Middle frontal gyrus (tissue), 1 donor: Measurements from ENCODE around the gene RAB11A.
"Not testable (repeated sequence)": the region's sequence is repeated elsewhere in the genome, so short reads cannot be mapped to it uniquely, and the experiment has no call there.

Experiments
- DNase-seq: peaks from one replicate; pipeline ENCODE4 v3.0.0-alpha.2; 2015; ENCODE audit warnings: low spot score; ENCODE audit errors: extremely low spot score

Gene RAB11A

DNA sequence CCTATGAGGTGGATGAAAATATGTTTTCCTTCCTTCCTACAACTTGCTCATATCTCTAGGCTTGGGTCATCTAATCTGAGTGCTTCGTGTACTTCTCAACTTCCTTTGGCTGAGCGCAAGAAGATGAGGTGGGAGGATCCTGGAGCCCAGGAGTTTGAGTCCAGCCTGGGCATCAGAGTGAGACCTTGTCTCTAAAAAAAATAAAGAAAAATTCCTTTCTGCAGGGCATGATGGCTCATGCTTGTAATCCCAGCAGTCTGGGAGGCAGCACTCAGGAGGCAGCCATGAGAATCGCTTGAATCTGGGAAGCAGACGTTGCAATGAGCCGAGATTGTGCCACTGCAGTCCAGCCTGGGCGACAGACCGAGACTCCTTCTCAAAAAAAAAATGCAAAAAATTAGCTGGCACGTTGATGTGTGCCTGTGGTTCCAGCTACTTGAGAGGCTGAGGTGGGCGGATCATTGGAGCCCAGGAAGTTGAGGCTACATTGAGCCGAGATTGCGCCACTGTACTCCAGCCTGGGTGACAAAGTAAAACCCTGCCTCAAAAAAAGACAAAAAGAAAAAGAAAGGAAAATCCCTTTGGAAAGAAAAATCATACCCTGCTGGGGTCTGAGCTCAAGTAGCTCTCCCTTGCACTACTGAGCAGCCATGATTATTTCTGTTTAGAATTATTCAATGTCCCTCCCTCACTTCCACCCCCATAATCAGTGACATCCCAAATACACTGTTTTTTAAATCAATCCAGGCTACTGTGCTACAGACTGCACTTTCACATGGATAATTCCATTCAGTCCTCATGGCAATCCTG, 28.0 kb upstream of the RAB11A start:
- DNase-seq, result no peak

DNA sequence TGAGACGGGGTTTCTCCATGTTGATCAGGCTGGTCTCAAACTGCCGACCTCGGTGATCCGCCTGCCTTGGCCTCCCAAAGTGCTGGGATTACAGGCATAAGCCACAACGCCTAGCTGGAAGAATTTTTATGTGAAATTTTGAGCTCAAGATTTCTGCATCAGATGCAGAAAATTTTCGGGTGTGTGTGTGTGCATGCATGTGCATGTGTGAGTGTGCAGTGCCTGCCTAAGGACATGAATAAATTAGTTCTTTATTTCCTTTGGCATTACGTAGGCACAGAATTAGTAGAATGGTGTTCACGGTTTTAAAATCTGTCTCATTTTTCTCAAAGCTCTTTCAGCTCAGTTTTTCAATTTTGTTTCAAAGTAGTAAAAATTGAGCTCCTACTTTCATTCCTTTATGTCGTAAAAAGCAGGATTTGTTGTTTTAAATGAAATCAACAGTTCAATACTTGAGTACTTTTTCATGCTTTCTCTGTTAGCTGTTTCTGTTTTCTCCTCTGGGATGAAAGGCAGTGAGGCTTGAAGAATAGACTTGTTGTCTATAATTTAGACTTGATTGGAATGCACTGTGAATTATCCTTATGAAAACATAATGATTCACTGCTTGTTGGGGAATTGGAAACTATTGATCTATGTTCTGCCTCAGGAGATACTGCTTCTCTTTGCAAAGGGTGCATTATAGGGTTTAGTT, 23.3 kb upstream of the RAB11A start:
- DNase-seq, result no peak

DNA sequence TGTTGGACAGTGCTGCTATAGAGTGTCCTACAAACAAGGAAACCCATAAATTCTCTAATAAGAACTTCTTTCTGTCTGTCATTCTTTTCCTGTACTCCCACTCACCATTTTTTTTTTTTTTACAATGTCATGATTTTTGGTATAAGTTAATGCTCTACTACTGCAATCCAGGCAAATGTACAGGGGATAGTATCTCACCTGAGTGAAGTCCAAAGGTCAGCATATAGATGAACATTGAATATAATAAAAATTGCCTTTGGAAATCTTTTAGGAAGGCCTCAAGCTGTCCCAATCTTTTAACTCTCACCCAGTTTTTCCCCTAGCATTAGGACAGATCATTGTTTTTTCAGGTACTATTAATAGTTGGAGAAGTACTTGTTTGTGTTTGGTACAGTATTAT, 21.3 kb upstream of the RAB11A start:
- no peak for DNase-seq

- no peak for DNase-seq
These were observed 17.3 kb upstream of the RAB11A start for GRCh38 chr15:65851981-65852380.

GRCh38 chr15:65856821-65857455, 12.4 kb upstream of the RAB11A start:
- no peak for DNase-seq

DNA sequence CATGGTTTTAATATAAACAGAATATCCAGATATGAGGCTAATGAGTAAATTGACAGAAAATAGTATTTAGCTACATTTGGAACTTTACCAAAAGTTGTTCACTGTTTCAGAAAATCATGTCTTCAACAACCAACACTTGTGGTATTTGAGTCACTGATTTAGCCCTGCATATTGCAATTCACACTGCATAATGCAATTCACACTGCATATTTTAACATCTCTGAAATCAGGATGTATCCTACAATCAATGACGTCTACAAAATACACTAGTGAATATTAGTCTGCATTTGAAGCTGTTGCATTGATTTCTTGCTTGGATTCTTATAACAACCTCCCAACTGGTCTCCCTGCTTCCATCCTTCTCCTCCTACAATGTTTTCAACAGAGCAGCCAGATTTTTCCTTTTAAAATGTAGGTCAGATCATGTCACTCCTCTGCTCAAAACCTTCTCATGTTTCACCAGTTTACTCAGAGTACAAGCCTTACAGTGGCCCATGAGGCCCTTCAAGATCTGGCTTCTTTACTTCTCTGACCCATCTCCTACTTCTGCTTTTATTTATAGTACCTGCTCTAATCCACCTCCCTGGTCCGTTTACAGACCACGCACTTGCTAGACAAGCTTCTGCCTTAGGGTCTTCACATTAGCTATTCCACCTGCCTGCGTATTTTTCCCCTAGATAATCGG, 11.4 kb upstream of the RAB11A start:
- no peak for DNase-seq

- DNase-seq, result no peak
These were observed 6.6 kb upstream of the RAB11A start for GRCh38 chr15:65862682-65863081.

- no peak for DNase-seq
These were observed 6.2 kb upstream of the RAB11A start for GRCh38 chr15:65863106-65863505.

DNA sequence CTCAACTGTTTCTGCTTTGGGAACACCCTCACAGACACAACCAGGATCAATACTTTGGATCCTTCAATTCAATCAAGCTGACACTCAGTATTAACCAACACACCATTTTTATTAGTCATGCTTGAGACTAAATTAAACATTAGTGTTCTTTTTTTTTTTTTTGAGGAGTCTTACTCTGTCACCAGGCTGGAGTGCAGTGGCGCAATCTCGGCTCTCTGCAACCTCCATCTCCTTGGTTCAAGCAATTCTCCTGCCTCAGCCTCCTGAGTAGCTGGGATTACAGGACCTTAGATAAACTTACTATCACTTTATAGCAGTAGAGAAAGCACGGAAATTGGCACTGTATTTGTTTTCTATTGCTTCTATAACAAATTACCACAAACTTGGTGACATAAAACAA, 2.0 kb upstream of the RAB11A start:
- DNase-seq, result no peak

DNA sequence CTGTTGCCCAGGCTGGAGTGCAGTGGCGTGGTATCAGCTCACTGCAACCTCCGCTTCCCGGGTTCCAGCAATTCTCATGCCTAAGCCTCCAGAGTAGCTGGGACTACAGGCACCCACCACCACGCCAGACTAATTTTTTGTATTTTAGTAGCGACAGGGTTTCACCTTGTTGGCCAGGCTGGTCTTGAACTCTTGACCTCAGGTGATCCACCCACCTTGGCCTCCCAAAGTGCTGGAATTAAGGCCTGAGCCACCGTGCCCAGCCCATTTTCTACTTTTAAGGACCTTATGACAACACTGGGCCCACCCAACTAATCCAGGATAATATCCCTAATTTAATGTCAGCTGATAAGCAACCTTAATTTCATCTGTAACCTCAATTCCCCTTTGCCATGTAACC, 1.4 kb upstream of the RAB11A start:
- DNase-seq, result not testable (repeated sequence)

GRCh38 chr15:65868546-65869125, 655 bp upstream of the RAB11A start:
- no peak for DNase-seq

GRCh38 chr15:65869954-65870871, 922 bp downstream of the RAB11A start:
- DNase-seq, result no peak

DNA sequence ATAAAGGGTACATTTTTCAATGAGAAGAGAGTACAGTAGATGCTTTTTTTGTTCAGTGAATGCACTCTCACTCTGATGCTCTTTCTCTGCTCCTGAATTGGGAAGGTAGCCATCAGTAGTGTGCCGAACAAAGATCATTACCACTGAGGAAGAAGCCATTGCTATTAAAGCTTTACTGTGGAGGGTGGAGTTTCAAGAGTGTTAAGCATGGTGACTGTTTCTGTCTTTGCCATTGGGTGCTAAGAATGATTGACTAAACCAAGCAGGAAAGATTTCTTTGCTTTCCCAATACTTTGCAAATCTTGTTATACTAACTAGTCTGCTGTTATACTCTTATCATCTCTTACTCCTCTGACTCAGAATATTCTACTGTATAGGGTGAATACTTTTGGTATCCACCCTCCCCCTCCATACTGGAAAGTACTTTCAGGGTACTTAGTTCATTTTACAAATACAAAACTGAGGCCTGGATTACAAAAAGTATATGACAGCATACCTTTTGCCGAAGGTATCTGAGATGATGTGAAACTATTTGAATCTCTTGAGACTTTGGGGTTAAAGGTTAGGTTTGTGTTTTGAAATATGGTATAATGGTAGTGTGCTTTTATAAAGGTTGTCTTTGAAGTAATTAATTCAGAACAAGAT, 1.7 kb downstream of the RAB11A start:
- DNase-seq, result no peak

DNA sequence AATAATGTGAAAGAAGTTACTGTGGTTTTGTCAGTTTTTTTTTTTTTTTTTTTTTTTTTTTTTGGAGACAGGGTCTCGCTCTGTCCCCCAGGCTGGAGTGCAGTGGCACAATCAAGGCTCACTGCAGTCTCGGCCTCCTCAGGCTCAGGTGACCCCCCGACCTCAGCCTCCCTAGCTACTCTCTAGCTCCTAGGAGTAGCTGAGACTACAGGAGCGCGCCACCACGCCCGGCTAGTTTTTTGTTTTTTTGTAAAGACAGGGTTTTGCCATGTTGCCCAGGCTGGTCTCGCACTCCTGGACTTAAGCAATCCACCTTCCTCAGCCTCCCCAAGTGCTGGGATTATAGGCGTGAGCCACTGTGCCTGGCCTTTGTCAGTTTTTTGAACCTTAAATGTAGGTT, 2.6 kb downstream of the RAB11A start:
- not testable (repeated sequence) for DNase-seq

DNA sequence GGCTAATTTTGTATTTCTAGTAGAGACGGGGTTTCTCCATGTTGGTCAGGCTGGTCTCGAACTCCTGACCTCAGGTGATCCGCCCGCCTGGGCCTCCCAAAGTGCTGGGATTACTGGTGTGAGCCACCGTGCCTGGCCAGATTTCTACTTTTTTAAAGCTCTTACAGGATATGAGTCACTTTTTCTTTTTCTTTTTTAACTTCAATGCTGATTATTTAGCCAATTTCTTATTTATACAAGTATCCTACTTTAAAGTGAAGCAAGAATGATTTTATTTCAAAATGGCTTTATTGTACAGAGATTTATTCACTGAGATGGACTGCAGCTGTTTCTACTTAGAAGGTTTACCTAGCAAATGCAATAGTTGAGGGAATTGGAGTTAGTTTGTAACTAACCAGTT, 3.3 kb downstream of the RAB11A start:
- DNase-seq, result not testable (repeated sequence)

DNA sequence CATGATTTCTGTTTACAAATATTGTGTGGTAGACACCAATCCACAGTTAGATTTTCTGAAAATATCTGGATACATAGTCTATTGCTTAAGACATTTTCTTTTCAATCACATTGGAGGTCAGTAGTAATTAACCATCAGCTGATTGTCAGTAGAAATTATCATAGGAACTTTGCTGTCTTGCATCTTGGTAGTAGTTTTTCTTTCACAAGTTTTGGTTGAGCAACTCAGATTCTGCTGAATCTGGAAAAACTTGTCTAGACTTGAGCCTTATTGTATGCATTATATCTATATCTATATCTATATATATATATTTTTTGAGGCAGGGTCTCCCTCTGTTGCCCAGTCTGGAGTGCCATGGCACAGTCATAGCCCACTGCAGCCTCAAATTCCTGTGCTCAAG, 4.0 kb downstream of the RAB11A start:
- DNase-seq, result no peak

DNA sequence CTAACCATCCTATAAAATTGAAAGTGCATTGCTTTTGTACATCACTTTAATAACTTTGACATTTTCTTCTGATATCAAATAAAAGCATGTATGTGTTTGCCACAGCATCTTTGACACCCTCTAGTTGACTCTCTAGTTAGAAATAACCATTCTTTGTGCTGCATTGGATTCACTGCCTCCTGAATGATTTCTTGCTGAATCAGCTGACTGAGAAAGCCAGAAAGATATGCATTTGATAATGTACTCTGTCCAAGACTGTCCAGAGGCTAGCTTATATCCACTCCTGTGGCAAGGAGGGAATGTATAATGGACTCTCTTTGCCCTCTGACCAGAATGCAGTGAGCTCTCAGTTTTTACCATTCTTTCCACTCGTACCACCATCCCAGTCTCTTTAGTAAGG, 6.2 kb downstream of the RAB11A start:
- DNase-seq, result no peak

DNA sequence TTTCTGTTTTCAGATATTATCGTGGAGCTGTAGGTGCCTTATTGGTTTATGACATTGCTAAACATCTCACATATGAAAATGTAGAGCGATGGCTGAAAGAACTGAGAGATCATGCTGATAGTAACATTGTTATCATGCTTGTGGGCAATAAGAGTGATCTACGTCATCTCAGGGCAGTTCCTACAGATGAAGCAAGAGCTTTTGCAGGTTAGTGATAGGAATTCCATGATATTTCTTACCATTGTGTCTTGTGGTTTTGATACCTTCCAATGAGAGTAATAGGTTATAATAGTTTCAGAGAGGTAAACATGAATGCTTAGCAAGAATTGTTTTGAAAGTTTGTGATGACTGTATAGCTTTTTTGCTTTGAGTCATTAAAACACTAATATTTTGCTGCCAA, 8.5 kb downstream of the RAB11A start:
- no peak for DNase-seq

DNA sequence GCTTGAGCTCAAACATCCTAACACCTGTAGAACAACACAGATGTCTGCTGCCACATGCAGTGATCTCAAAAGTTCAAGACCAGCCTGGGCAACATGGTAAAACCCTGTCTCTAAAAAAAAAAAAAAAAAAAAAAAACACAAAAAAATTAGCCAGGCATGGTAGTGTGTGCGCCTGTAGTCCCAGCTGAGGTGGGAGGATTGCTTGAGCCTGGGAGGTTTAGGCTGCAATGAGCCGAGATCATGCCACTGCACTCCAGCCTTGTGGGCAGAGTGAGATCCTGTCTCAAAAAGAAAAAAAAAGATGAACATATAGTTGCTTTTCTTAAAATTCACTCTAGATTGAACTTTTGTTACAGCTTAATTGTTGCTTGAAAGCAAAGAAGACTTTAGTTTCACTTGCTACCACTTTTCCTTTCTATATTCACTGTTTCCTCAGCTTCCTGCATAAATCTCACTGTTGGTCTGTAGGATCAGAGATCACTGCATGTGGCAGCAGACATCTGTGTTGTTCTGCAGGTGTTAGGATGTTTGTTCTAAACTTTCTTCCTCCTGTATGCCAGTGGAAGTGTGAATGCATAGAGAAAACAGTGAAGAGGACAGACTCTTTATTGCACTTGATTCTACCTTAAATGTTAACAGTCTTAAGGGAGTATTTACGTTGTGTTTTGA, 12.6 kb downstream of the RAB11A start:
- DNase-seq, result no peak
